Right hindlimb (tissue), 1 donor: ENCODE measurements around the gene SAT1.

Source experiments
- DNase-seq: peaks from one replicate; pipeline ENCODE4 v3.0.0-alpha.2; 2018

The SAT1 gene

GRCh38 chrX:23779025-23779424 is 3.9 kb upstream of the SAT1 start:
- DNase-seq = no peak

DNA sequence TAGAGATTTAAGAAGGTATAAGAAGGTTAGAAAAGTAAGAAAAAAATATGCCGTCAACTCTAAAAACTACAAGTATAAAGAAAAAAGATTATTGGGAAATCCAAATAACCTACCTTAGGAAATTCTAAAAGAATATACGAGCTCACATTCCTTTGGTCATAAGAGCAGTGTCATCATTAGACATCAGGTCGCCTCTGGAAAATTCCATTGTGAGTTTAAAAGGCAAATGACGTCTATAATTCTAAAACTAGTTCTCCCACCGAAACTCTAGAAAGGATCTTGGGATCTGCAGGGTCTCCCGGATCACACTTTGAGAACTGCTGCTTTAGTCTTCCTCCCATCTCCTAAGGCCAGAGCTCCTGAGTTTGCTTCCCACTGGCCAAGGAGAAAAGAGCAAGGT is 518 bp upstream of the SAT1 start:
- DNase-seq = no peak

- no peak for DNase-seq
Observed at GRCh38 chrX:23783589-23784469, 856 bp downstream of the SAT1 start.

- no peak for DNase-seq
Observed at GRCh38 chrX:23784470-23785331, 1.7 kb downstream of the SAT1 start.

DNA sequence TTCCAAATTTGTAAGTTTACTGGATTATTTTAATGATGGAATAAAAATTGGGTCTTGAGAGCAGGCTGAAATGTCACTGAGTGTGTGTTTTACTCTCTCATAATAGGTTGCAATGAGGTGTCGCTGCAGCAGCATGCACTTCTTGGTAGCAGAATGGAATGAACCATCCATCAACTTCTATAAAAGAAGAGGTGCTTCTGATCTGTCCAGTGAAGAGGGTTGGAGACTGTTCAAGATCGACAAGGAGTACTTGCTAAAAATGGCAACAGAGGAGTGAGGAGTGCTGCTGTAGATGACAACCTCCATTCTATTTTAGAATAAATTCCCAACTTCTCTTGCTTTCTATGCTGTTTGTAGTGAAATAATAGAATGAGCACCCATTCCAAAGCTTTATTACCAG is 2.6 kb downstream of the SAT1 start:
- no peak for DNase-seq

DNA sequence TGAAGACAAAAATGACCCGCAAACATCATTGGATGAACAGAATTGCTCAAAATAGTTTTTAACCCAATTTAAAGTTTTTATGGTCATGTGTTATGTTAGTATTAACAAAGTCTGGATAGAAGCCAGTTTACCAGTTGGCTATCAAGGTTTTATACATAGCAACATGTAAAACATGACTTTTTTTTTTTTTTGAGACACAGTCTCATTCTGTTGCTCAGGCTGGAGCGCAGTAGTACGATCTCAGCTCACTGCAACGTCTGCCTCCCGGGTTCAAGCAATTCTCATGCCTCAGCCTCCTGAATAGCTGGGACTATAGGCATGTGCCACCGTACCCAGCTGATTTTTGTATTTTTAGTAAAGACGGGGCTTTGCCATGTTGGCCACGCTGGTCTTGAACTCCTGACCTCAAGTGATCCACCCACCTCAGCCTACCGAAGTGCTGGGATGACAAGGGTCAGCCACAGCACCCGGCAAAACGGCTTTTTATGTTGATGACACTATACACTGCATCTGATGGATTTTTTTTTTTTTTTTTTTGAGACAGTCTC is 3.4 kb downstream of the SAT1 start:
- no peak for DNase-seq

GRCh38 chrX:23787745-23788118 is 4.8 kb downstream of the SAT1 start:
- no peak for DNase-seq

DNA sequence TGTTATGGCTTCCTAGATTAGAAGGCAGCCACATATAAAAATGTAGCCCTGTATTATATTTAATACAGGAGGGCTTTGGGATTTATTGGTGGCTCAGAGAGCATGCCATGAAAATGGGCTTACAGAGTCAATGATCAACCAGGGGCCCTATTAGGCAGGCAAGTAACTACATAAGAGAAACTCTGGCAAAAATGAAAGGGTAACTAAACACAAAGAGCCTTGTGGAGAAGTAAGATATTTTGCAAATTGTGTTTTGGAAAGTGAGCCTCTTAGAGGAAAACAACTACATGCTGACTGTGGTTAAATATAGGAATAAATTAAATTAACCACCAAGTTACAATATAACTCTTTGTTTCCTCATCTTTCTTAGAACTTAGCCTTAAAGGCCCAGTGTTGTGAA is 5.5 kb downstream of the SAT1 start:
- DNase-seq = no peak

DNA sequence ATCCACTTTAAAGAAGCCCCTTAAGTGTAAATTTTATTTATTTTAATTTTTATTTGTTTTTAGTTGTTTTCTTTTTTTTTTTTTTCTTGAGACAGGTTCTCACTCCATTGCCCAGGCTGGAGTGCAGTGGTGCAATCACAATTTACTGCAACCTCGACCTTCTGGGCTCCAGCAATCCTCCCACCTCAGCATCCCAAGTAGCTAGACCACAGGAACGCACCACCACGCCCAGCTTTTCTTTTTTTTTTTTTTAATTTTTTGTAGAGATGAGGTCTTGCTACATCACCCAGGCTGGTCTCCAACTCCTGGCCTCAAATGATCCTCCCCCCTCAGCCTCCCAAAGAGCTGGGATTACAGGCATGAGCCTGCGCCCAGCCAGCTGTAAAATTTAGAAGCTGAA is 6.0 kb downstream of the SAT1 start:
- DNase-seq = no peak

GRCh38 chrX:23789386-23790154 is 6.6 kb downstream of the SAT1 start:
- no peak for DNase-seq

- no peak for DNase-seq
Observed at GRCh38 chrX:23790155-23790497, 7.2 kb downstream of the SAT1 start.

GRCh38 chrX:23792861-23793553 is 10.0 kb downstream of the SAT1 start:
- no peak for DNase-seq

GRCh38 chrX:23795221-23795620 is 12.2 kb downstream of the SAT1 start:
- no peak for DNase-seq

- DNase-seq = no peak
Observed at GRCh38 chrX:23797371-23798128, 14.6 kb downstream of the SAT1 start.

- DNase-seq = no peak
Observed at GRCh38 chrX:23799469-23800065, 16.6 kb downstream of the SAT1 start.

DNA sequence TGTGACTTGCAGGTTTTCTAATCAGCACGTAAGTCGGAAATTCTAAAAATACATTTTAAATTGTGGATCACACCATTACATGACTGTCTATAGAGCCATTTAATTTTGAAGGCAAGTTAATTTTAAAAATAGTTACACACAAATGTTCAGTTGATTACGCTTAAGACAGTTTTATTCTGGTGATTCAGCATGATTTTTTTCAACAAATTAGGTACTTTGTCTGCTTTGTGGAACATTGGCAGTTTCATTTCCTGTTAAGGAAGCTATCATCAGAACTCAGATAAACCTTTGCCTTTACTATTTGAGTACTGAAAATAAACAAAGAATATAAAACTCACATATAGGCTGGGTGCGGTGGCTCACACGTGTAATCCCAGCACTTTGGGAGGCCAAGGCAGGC is 19.5 kb downstream of the SAT1 start:
- no peak for DNase-seq

DNA sequence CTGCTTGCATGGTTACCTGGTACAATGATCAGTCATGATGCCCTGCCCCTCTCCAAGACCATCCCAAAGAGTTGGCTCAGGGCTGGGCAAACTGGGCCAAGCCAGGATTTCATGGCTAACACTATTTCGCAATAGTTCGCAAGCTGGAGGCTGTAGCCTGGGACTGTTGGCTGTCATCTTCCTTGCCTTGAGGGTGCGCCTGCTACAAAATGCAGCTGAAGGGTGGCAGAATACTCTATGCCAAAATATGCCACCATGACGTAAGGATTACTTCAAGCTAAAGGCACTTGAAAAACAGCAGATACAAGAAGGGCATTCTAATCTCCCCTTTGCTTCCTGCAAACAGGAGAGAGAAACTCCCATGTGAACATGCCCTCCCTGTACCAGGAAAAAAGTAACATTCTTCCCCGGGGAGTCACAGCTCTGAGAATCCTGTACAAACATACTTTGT is 21.0 kb downstream of the SAT1 start:
- no peak for DNase-seq

GRCh38 chrX:23804578-23804977 is 21.6 kb downstream of the SAT1 start:
- no peak for DNase-seq

- no peak for DNase-seq
Observed at GRCh38 chrX:23805389-23805788, 22.4 kb downstream of the SAT1 start.

DNA sequence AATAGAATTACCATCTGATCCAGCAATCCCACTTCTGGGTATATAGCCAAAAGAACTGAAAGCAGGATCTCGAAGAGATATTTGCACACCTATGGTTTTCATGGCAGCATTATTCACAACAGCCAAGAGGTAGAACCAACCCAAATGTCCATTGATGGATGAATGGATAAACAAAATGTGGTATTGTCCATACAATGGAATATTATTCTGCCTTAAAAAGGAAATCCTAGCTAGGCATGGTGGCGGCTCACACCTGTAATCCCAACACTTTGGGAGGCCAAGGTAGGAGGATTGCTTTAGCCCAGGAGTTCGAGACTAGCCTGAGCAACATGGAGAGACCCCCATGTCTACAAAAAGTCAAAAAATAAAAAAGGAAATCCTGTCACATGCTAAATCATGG is 27.3 kb downstream of the SAT1 start:
- no peak for DNase-seq

GRCh38 chrX:23811108-23811651 is 28.2 kb downstream of the SAT1 start:
- no peak for DNase-seq
